HCT116 (cell line): ENCODE data around the gene MAP3K20. TPM values are rescaled to one million over a fixed set of nuclear protein-coding genes. Genes with fewer than 3 reads are reported as not detected.

Experiments used
- ATAC-seq: fragments of 200-7000 bp; cut with Tn5 transposase; 2 replicates; pipeline ENCODE4 v1.9.1; 2020; ENCODE audit warnings: mild to moderate bottlenecking, moderate library complexity
- BruUV-seq: library from RNA; stranded (reverse); fragments of 400-500 nt; replicated peaks from 2 replicates; lab custom pipeline; 2021; lab: Mats Ljungman, UMichigan
- CTCF ChIA-PET: fragments of 300-600 bp; sonication (Branson Sonifier 250); formaldehyde crosslinking; loops from one replicate; lab custom pipeline; 2021; ENCODE audit warnings: antibody characterized with exemption; lab: Charles Lee
- POLR2A ChIA-PET: fragments of 300-600, 350-600 bp; sonication (Branson Sonifier 250); formaldehyde crosslinking; loops from one replicate; lab custom pipeline; 2021; ENCODE audit warnings: antibody characterized with exemption; lab: Charles Lee
- RAD21 ChIA-PET, 2 experiments: fragments of 300-600 bp; sonication (Branson Sonifier 250); formaldehyde crosslinking; loops; one replicate each; lab custom pipeline; 2023; ENCODE audit warnings: low total read pairs in 2 of 2; ENCODE audit not compliant: uncharacterized antibody in 2 of 2, unreplicated experiment in 2 of 2, low non-redundant PET in 1 of 2; lab: Charles Lee
- DNase-seq: peaks from one replicate; pipeline ENCODE4 v3.0.0-alpha.2; 2010; ENCODE audit warnings: low read depth, low spot score
- H2AFZ ChIP-seq: fragments of 200-600 bp; shearing (Covaris generic), sonication (generic); 2 replicates; pipeline ENCODE4 v1.6.1; 2017; ENCODE audit warnings: low read depth, mixed run types, mixed read lengths, antibody characterized with exemption, low read length; ENCODE audit not compliant: poor library complexity, severe bottlenecking
- H3K27ac ChIP-seq: 2 replicates; pipeline ENCODE4 v1.5.1; 2012; ENCODE audit warnings: low read depth, low read length
- H3K27me3 ChIP-seq: fragments of 200-600 bp; sonication (generic); 2 replicates; pipeline ENCODE4 v1.6.1; 2016; ENCODE audit warnings: mixed run types, low read length, mixed read lengths; ENCODE audit not compliant: insufficient read depth
- H3K36me3 ChIP-seq, 2 experiments: fragments of 200-500 bp in 1 of 2; fragments of 200-600 bp in 1 of 2; sonication (Bioruptor generic) in 1 of 2; sonication (generic) in 1 of 2; 2 replicates each; pipeline versions ENCODE4 v1.5.1 to v1.6.1; 2014 to 2016; ENCODE audit warnings: low read length in 2 of 2, inconsistent platforms in 1 of 2, mixed read lengths in 1 of 2, mixed run types in 1 of 2; ENCODE audit not compliant: insufficient read depth in 2 of 2, control insufficient read depth in 1 of 2
- H3K4me1 ChIP-seq, 2 experiments: fragments of 200-600 bp in 1 of 2; sonication (generic) in 1 of 2; 2 replicates each; pipeline versions ENCODE4 v1.5.1 to v1.6.1; 2012 to 2017; ENCODE audit warnings: low read length in 2 of 2, inconsistent platforms in 1 of 2, mild to moderate bottlenecking in 1 of 2, mixed read lengths in 1 of 2, mixed run types in 1 of 2, moderate library complexity in 1 of 2; ENCODE audit not compliant: insufficient read depth in 2 of 2, control insufficient read depth in 1 of 2
- H3K4me2 ChIP-seq: fragments of 200-600 bp; sonication (generic); 2 replicates; pipeline ENCODE4 v1.6.1; 2017; ENCODE audit warnings: mixed run types, low read length, mixed read lengths
- H3K4me3 ChIP-seq, 2 experiments: fragments of 200-600 bp in 1 of 2; sonication (generic) in 1 of 2; replicated peaks in 1 of 2; 2 replicates each; pipeline ENCODE4 v1.5.1; 2011 to 2016; ENCODE audit warnings: low read length in 2 of 2, control low read depth in 1 of 2, low read depth in 1 of 2, mild to moderate bottlenecking in 1 of 2, mixed read lengths in 1 of 2, mixed run types in 1 of 2
- H3K79me2 ChIP-seq: fragments of 200-600 bp; sonication (generic); 2 replicates; pipeline ENCODE4 v1.6.1; 2017; ENCODE audit warnings: mild to moderate bottlenecking, mixed run types, low read length, moderate library complexity, mixed read lengths; ENCODE audit not compliant: insufficient read depth
- H3K9ac ChIP-seq: fragments of 200-600 bp; sonication (generic); 2 replicates; pipeline ENCODE4 v1.6.1; 2016; ENCODE audit warnings: low read length, mixed read lengths
- H3K9me2 ChIP-seq: fragments of 200-600 bp; sonication (generic), shearing (Covaris generic); 2 replicates; pipeline ENCODE4 v1.6.1; 2017; ENCODE audit warnings: mixed run types, mild to moderate bottlenecking, moderate library complexity; ENCODE audit not compliant: insufficient read depth
- H3K9me3 ChIP-seq, 2 experiments: fragments of 200-500 bp in 1 of 2; fragments of 200-600 bp in 1 of 2; sonication (Bioruptor generic) in 1 of 2; sonication (generic) in 1 of 2; 2 replicates each; pipeline ENCODE4 v1.6.1; 2014 to 2017; ENCODE audit warnings: low read length in 2 of 2, mixed read lengths in 2 of 2, inconsistent platforms in 1 of 2, low read depth in 1 of 2, mild to moderate bottlenecking in 1 of 2, mixed run types in 1 of 2, moderate library complexity in 1 of 2; ENCODE audit not compliant: control insufficient read depth in 1 of 2, insufficient read depth in 1 of 2
- H4K20me1 ChIP-seq: fragments of 200-600 bp; sonication (generic), shearing (Covaris generic); 2 replicates; pipeline ENCODE4 v1.6.1; 2017; ENCODE audit warnings: mixed run types, mild to moderate bottlenecking, moderate library complexity; ENCODE audit not compliant: insufficient read depth
- ATF3 ChIP-seq: IDR thresholded peaks from 2 replicates; pipeline ENCODE4 v1.6.1; 2012
- CBX3 ChIP-seq: IDR thresholded peaks from 2 replicates; pipeline ENCODE4 v1.6.1; 2012; ENCODE audit warnings: low read depth
- CEBPB ChIP-seq: IDR thresholded peaks from 2 replicates; pipeline ENCODE4 v1.6.1; 2012; ENCODE audit warnings: low read depth
- CTCF ChIP-seq, 3 experiments: fragments of 200-600 bp in 1 of 3; sonication (generic) in 1 of 3; IDR thresholded peaks in 2 of 3; conservative IDR thresholded peaks in 1 of 3; 2 replicates each; pipeline ENCODE4 v1.5.1; 2012 to 2017; ENCODE audit warnings: low read depth in 2 of 3, low read length in 2 of 3, antibody characterized with exemption in 1 of 3, borderline replicate concordance in 1 of 3, control low read depth in 1 of 3, mild to moderate bottlenecking in 1 of 3, mixed read lengths in 1 of 3, mixed run types in 1 of 3, moderate library complexity in 1 of 3; ENCODE audit not compliant: insufficient read depth in 1 of 3
- ELF1 ChIP-seq: IDR thresholded peaks from 2 replicates; pipeline ENCODE4 v1.6.1; 2012; ENCODE audit warnings: low read depth, borderline replicate concordance
- EZH2 ChIP-seq: fragments of 200-600 bp; sonication (generic); IDR thresholded peaks from 2 replicates; pipeline ENCODE4 v1.6.1; 2017; ENCODE audit warnings: antibody characterized with exemption, mixed run types
- EZH2phosphoT487 ChIP-seq: fragments of 200-600 bp; IDR thresholded peaks from 2 replicates; pipeline ENCODE4 v1.6.1; 2018; ENCODE audit warnings: antibody characterized with exemption, borderline replicate concordance
- FOSL1 ChIP-seq: IDR thresholded peaks from 2 replicates; pipeline ENCODE4 v1.6.1; 2012; ENCODE audit warnings: low read depth
- JUND ChIP-seq: IDR thresholded peaks from 2 replicates; pipeline ENCODE4 v1.6.1; 2012
- POLR2A ChIP-seq: IDR thresholded peaks from 2 replicates; pipeline ENCODE4 v1.7.0; 2011; ENCODE audit warnings: borderline replicate concordance; ENCODE audit not compliant: insufficient read depth, insufficient read length; ENCODE audit errors: extremely low read depth
- POLR2AphosphoS5 ChIP-seq: IDR thresholded peaks from 2 replicates; pipeline ENCODE4 v1.6.1; 2011; ENCODE audit warnings: mild to moderate bottlenecking, low read depth, low read length, moderate library complexity
- RAD21 ChIP-seq: IDR thresholded peaks from 2 replicates; pipeline ENCODE4 v1.6.1; 2012; ENCODE audit warnings: low read depth, mild to moderate bottlenecking
- REST ChIP-seq: IDR thresholded peaks from 2 replicates; pipeline ENCODE4 v1.6.1; 2012; ENCODE audit warnings: low read depth
- SIN3A ChIP-seq: IDR thresholded peaks from 2 replicates; pipeline ENCODE4 v1.6.1; 2012; ENCODE audit warnings: low read depth
- SP1 ChIP-seq: IDR thresholded peaks from 2 replicates; pipeline ENCODE4 v1.6.1; 2012; ENCODE audit warnings: low read depth
- SRF ChIP-seq: IDR thresholded peaks from 2 replicates; pipeline ENCODE4 v1.6.1; 2012; ENCODE audit warnings: low read depth
- TCF7L2 ChIP-seq: IDR thresholded peaks from 2 replicates; pipeline ENCODE4 v1.7.0; 2011; ENCODE audit warnings: borderline replicate concordance, inconsistent platforms; ENCODE audit not compliant: insufficient read depth, insufficient read length; ENCODE audit errors: extremely low read depth
- ZBTB33 ChIP-seq: IDR thresholded peaks from 2 replicates; pipeline ENCODE4 v1.6.1; 2011; ENCODE audit warnings: mild to moderate bottlenecking, low read length, moderate library complexity; ENCODE audit not compliant: insufficient replicate concordance; ENCODE audit errors: extremely low read depth
- ZNF274 ChIP-seq: fragments of 200-500 bp; sonication (Bioruptor generic); IDR thresholded peaks from 2 replicates; pipeline ENCODE4 v1.6.1; 2014; ENCODE audit warnings: mild to moderate bottlenecking, low read depth, low read length, inconsistent platforms
- intact Hi-C: fragments of 100-400 bp; cut with micrococcal nuclease; formaldehyde crosslinking; loops from 2 replicates; pipeline ENCODE4 v1.10.0; 2022
- total RNA-seq: library from RNA; stranded (reverse); gene quantifications from one replicate; pipeline ENCODE4 v1.2.1, GENCODE V29; 2021; ENCODE audit not compliant: unreplicated experiment
- TF ChIP-seq, protein P1 (sequence below): IDR thresholded peaks from 2 replicates; pipeline ENCODE4 v1.6.1; 2012

Gene MAP3K20
- total RNA-seq, 1 experiment from 2014 or later: 40.0 TPM

DNA sequence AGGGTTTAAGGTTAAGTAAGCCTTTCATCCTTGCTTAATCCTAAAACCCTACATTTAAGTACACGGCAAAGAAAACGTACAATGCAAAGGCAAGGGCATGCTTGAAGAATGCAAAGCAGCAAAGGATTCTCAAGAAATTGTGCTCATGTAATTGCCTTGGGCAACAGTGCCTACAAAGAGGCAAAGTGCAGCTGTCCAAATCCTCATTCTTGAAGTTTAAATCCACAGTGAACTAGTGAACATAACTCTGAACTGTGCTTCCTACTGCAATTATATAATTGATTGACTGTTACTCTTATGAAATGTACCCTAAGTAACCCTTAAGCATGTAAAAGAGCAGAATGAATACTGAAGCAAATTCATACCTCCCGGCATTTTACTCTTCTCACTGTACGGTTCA, 85.4 kb downstream of the MAP3K20 start:
- RAD21 ChIA-PET: no interaction called here
- no peak for TF ChIP-seq JUND
- no peak for TF ChIP-seq POLR2AphosphoS5
- TF ChIP-seq FOSL1: no peak
- no peak for TF ChIP-seq EZH2phosphoT487
- TF ChIP-seq, protein P1, sequence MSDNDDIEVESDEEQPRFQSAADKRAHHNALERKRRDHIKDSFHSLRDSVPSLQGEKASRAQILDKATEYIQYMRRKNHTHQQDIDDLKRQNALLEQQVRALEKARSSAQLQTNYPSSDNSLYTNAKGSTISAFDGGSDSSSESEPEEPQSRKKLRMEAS: no peak
- TF ChIP-seq SRF: no peak
- no peak for TF ChIP-seq SP1
- no peak for TF ChIP-seq ZNF274
- no peak for TF ChIP-seq ATF3
- no peak for TF ChIP-seq TCF7L2
- TF ChIP-seq RAD21: no peak
- TF ChIP-seq POLR2A: no peak
- no peak for TF ChIP-seq EZH2
- TF ChIP-seq CBX3: no peak
- no peak for TF ChIP-seq CEBPB
- no peak for TF ChIP-seq SIN3A
- TF ChIP-seq ZBTB33: no peak
- TF ChIP-seq CTCF (IDR thresholded peaks at IDR 0.05 in 2 of 3, conservative IDR thresholded peaks at IDR 0.05 in 1 of 3; ENCODE audit: borderline replicate concordance in 1 of 3, insufficient read depth in 1 of 3, low read depth in 2 of 3, low read length in 2 of 3): no peak
- TF ChIP-seq REST: no peak
- no peak for TF ChIP-seq ELF1
- TF ChIP-seq, all 23 proteins: peak for 0
- Histone ChIP-seq H3K79me2 (no peaks in the 10 kb centered on the region), H3K9ac (no peak overlapping the region), H3K4me3 (no peak overlapping the region), H3K27ac (no peak overlapping the region), H2AFZ (no peak overlapping the region), H3K36me3 (no peaks in the 10 kb centered on the region), H4K20me1 (no peaks in the 10 kb centered on the region), H3K27me3 (no peaks in the 10 kb centered on the region), H3K4me1 (peaks cover 0 to 13% of the 10 kb centered on the region in 2 experiments; a peak in 2 of 4 replicates), H3K9me3 (no peaks in the 10 kb centered on the region), H3K4me2 (no peak overlapping the region), H3K9me2 (no peaks in the 10 kb centered on the region)
- ATAC-seq: no peak
- no TSS peak for BruUV-seq
- CTCF ChIA-PET: no interaction called here
- POLR2A ChIA-PET: no interaction called here
- intact Hi-C loops: no loop called here
- no peak for DNase-seq
